Limb (tissue), 2 donors: ENCODE measurements around the gene ANKMY1.

ENCODE experiments used
- DNase-seq, 2 donors: peaks; one replicate each; pipeline ENCODE4 v3.0.0-alpha.2; 2016; ENCODE audit errors: extremely low spot score in 2 of 2

The ANKMY1 gene

DNA sequence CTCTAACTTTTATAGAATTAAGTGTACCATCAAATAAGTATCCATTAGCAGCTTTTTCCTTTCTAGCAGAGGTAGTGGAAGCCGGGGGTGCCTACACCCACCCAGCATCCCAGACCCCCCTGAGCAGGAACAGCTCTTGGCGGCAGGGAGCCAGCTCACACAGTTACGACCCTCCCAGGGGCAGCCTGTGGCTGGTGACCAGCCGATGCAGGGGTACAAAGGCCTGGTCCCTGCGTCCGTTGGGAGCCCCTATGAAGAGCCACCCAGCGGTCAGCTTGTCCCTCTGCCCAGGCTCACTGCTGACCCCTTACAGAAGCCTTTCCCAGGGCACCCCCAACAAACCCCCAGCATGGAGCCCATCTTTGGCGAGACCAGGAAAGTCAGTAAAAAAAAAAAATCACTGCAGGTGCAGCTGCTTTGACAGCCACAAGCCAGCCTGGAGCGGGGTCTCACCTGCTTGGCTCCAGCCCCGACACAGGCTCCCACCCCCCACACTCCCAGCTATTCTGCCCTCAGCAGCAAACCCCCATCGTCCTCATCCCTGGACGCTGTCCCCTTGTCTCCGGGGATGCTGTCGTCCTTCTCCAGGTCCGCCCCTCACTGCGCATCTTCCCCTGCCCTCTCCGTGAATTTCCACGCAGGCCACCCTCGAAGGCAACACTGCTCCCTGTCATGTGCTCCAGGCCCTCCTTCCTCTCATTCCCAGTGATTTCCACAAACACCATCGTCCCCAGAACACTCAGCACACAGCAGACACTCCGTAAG is 79.3 kb downstream of the ANKMY1 start:
- peak in 1 of 2 donors; percentile 14 for DNase-seq

DNA sequence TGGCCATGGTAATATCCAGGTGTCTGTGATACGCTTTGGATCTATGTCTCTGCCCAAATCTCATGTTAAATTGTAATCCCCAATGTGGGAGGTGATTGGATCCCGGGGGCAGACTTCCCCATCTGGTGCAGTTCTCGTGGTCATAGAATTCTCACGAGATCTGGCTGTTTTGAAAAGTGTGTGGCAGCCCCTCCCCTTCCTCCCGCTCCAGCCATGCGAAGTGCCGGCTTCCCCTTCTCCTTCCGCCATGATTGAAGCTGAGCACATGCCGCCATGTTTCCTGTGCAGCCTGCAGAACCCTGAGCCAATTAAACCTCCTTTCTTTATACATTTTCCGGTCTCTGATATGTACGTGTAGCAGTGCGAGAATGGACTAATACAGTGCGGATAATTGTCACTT is 79.9 kb downstream of the ANKMY1 start:
- DNase-seq = no peak

DNA sequence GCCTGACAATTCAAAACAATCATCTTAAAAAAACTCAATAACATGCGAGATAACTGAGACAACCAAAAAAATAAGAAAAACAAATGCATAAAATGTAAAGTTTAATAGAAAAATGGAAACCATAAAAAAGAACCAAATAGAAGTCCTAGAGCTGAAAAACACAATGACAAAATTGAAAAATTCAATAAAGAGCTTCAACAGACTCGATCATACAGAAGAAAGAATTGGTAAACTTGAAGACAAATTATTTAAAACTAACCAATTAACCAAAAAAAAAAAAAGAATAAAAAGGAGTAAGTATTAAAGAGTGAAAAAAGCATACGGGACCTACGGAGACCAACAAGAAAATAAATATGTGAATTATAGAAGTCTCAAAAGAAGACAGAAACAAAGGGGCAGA is 84.6 kb downstream of the ANKMY1 start:
- DNase-seq = no peak

DNA sequence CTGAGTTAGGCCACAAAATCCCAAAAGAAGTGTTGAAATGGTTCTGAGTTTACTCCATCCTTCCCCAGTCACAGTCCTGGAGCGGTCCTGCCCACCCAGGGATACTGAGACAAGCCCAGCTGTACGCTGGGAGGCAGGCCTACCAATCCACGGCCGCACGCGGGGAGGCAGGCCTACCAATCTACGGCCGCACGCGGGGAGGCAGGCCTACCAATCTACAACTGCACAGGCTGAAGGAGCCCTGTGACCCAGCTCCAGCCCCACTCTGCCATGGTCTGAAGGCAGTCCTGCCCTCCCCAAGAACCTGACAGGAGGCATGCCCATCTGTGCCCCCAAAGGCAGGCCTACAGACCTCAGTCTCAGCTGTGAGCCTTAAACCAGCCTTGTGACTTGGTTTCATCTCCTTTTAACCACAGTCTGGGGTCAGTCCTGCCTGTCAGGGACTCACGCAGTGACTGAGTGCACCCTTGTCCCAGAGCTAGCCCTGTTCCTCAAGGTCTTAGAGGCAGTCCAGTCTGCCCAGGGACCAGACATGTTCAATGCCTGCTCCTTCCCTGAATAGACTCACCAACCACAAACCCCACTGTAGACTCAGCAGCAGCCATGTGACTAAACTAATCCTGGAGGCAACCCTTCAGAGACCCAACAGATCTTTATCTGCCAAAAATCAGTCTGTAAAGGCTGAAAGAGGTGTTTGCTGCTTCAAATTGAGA is 85.6 kb downstream of the ANKMY1 start:
- DNase-seq = no peak

DNA sequence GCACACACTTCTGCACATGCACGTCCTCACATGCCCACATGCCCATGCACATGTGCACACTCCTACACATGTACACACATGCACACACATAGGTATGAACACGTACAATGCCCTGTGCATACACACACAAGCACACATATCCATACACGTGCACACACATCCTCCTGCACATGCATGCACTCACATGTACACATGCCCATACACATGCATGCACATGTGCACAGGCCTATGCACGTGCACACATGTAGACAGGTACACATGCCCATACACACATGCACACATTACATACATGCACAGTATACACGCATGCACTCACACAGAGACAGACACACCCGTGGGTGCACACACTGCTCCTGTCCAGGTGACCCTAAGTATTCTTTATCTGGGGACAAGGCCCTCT is 88.0 kb downstream of the ANKMY1 start:
- no peak for DNase-seq

DNA sequence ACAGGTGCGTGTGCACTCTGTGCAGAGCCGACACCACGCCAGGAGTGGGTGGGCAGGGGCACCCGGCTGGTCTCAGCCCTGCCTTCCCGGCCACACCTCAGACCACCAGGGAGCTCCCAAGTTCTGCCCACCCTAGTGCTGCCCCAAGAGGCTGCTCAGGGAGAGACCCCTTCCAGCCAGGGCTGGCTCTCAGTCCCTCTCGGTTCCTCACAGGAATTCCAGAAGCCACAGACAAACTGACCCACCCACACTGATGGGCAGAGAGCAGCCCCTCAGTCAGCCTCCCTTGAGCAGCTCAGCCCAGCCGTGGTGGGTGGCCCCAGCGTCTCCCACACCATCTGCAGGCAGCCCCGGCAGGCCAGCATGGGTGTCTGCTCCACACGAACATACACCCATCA is 88.5 kb downstream of the ANKMY1 start:
- peak in 1 of 2 donors; percentile 41 for DNase-seq

DNA sequence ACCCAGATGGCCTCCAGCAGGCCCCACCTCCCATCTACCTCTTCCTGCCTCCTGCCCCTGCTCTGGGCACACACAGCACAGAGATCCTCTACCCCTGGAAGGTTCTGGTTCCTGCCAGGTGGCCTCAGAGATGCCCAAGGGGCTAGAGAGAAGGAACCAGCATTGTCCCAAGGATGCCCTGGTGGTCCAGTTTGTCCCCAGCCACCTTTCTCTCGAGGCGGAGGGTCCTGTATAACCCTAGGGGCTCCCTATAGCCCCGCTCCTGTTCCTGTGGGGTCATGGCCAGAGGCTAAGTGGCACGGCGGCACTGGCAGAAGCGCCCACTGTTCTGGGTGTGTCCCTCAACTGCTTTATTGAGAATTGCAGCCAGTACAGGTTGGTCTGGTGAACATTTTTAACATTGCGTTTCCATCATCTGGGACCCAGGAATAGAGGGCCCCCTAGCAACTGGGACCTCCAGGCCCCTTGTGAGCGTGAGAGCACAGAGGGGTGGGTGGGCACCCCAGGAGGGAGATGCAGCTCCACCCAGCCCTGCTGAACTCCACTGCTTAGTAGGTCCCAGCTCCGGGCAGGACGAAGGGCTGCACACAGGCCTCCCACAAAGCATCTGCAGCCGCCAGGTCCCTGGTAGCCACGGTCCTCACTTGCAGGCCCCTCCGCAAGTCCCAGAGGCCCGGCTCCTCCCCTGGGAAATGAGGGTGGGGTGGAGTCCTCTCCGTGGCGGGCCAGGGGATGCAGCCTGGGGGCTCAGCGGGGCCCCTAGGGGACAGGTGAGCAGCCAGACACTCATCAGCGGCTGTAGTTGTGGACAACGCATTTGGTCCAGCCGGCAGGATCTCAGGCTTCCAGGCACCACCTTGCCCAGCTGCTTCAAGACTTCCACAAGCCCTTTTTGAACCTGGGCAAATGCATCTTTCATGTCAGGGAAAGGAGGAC is 89.2 kb downstream of the ANKMY1 start:
- peak in 1 of 2 donors; percentile 51 for DNase-seq

DNA sequence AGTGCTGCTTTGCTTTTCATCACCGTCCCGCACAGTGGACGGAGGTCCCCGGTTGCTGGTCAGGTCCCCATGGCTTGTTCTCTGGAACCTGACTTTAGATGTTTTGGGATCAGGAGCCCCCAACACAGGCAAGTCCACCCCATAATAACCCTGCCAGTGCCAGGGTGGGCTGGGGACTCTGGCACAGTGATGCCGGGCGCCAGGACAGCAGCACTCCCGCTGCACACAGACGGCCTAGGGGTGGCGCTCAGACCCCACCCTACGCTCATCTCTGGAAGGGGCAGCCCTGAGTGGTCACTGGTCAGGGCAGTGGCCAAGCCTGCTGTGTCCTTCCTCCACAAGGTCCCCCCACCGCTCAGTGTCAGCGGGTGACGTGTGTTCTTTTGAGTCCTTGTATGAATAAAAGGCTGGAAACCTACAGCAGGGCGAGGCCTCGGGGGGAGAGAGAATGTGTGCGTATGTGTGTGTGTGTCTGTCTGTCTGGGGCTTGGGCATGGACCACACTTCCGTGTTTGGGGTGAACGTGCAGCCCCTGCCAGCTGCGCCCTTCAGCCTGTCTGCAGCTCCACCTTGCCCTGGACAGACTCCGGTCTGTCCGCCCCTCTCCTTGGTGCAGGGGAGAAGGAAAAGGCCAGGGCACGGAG is 90.0 kb downstream of the ANKMY1 start:
- DNase-seq = peak in 1 of 2 donors; percentile 39

DNA sequence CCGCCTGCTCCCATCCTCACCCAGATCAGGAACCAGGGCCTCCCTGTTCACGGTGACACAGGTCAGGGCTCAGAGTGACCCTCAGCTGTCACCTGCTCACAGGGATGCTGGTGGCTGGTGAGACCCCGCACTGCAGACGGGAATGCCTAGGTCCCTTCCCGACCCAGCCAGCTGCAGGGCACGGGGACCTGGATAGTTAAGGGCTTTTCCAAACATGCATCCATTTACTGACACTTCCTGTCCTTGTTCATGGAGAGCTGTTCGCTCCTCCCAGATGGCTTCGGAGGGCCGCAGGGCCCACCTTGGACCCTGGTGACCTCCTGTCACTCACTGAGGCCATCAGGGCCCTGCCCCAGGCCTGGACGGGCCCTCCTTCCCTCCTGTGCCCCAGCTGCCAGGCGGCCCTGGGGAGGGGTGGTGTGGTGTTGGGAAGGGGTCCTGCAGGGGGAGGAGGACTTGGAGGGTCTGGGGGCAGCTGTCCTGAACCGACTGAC is 90.6 kb downstream of the ANKMY1 start:
- DNase-seq = peak in 1 of 2 donors; percentile 27

DNA sequence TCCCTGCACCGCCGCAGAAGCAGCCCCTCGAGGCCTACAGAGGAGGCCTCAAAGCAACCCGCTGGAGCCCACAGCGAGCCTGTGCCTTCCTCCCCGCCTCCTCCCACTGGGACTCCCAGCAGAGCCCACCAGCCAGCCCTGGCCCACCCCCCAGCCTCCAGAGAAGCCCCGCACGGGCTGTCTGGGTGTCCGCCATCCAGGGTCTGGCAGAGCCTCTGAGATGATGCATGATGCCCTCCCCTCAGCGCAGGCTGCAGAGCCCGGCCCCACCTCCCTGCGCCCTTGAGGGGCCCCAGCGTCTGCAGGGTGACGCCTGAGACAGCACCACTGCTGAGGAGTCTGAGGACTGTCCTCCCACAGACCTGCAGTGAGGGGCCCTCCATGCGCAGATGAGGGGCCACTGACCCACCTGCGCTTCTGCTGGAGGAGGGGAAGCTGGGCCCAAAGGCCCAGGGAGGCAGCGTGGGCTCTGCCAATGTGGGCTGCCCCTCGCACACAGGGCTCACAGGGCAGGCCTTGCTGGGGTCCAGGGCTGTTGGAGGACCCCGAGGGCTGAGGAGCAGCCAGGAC is 91.1 kb downstream of the ANKMY1 start:
- peak in 1 of 2 donors; percentile 38 for DNase-seq

DNA sequence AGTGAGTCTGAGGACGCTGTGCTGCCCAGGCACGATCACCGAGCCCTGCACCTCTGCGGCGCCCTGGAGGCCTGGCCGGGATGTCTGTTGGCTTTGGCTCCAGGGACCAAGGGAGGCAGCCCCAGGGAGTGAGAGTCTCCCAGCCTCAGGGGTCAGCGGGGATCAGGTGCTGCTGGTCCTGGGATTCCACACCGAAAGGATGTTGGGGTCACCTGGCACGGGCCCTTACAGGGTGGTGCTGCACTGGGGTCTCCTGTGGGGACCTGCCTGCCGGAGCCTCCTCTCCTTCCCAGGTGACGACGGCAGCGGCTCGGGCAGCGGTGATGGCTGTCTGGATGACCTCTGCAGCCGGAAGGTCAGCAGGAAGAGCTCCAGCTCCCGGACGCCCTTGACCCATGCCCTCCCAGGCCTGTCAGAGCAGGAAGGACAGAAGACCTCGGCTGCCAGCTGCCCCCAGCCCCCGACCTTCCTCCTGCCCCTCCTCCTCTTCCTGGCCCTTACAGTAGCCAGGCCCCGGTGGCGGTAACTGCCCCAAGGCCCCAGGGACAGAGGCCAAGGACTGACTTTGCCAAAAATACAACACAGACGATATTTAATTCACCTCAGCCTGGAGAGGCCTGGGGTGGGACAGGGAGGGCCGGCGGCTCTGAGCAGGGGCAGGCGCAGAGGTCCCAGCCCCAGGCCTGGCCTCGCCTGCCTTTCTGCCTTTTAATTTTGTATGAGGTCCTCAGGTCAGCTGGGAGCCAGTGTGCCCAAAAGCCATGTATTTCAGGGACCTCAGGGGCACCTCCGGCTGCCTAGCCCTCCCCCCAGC is 91.8 kb downstream of the ANKMY1 start:
- peak in 1 of 2 donors; percentile 32 for DNase-seq

DNA sequence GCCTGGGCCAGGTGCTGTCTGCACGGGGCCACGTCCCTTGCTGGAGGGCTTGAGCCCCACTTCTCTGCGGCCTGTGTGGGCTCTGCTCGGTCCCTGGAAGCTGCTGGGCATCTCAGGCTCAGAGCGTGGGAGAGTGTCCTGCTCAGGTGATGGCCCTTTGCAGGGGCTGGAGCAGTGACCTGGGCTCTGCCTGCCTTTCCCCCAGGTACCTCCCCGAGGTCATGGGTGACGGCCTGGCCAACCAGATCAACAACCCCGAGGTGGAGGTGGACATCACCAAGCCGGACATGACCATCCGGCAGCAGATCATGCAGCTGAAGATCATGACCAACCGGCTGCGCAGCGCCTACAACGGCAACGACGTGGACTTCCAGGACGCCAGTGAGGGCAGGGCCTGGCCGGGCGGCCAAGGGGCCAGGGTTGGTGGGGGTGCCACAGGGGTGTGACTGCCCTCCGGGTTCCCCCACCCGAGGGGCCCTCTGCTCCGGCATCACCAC is 92.5 kb downstream of the ANKMY1 start:
- peak in 1 of 2 donors; percentile 24 for DNase-seq

DNA sequence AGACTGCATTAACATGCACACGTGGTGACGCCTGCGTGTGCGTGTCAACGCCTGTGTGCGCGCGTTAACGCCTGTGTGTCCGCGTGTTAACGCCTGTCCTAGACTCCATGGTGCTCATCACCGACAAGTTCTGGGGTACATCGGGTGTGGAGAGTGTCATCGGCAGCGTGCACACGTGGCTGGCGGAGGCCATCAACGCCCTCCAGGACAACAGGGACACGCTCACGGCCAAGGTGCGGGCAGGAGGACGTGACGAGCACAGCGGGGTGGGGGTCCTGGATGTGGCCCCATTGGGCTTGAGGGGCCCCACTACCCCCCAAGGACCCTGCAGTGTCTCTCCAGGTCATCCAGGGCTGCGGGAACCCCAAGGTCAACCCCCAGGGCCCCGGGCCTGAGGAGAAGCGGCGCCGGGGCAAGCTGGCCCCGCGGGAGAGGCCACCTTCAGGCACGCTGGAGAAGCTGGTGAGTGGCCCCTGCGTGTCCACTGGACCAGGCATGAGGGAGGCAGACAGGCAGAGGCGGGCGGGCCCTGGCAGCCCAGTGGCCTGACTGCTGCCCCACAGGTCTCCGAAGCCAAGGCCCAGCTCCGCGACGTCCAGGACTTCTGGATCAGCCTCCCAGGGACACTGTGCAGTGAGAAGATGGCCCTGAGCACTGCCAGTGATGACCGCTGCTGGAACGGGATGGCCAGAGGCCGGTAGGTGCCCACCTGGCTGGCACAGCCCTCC is 93.1 kb downstream of the ANKMY1 start:
- DNase-seq = peak in 1 of 2 donors; percentile 33

DNA sequence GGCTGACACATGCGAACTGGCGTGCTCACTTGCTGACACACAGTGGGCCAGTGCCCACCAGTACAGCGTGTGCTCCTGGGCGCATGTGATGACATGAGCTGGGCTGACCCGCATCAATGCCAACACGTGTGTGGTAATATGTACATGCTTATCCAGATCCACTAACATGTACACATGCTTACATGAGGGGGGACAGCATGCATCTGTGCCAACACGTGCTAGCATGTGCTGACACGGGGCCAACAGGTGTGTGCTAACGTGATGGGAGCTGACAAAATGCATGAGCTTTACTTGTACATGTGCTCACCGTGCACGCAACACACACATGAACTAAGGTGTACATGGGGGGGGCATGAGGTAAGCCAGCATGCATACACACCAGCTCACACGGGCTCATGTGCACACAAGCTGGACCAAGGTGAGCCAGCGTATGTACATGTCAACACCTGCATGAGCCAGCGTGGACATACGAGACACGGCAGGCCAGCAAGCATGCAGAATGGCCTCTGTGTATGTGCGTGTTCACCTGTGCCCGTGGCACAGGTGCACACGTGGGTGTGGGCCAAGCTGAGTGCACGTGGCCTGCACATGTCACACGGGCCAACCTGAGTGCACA is 93.8 kb downstream of the ANKMY1 start:
- DNase-seq = peak in 1 of 2 donors; percentile 26

DNA sequence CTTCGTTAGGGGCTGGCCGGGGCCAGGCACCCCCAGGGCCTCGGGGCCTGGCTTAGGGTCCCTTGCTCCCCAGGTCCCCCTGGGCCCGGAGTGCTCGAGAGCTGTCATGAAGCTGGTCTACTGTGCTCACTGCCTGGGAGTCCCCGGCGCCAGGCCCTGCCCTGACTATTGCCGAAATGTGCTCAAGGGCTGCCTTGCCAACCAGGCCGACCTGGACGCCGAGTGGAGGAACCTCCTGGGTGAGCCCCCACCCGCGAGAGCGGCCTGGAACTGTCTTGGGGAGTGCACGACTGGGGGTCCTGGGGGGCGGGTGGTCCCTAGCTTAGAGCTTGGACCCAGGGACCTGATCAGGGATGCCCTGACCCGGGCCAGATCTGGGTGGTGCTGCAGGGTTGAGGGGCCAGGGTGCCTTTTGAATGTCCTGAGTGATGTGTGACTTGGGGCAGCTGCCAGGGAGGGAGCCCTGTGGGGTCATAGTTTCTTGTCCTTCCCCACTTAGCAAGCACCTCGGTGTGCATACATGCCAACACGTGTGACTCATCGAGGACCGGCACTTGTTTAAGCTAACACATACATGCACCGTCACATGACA is 94.4 kb downstream of the ANKMY1 start:
- DNase-seq = peak in 1 of 2 donors; percentile 35

DNA sequence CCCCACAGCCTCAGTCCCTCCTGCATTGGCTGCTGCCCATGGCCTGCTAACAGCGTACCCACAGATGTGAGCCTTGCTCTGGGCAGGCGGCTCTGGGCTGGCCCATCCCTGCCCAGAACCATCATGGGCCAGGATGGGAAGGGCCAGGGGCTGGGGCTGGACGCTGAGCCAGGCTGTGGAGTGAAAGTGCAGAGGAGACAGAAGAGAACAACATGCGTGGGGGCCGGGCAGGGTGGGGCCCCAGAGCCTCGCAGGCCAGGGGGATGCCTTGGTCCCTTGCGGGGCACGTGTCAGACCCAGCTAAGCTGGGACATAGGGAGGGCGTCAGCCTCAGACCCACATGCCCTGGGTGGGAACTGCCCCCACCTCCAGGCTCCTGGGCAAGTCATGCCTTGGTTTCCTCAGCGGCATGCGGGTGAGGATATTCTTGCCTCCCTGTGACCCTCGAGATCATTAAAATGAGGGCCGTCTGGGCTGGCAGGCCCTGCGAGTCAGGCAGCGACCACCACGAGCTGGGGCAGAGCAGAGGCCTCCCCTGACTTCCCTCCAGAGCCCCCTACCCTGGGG is 95.0 kb downstream of the ANKMY1 start:
- peak in 1 of 2 donors; percentile 26 for DNase-seq

DNA sequence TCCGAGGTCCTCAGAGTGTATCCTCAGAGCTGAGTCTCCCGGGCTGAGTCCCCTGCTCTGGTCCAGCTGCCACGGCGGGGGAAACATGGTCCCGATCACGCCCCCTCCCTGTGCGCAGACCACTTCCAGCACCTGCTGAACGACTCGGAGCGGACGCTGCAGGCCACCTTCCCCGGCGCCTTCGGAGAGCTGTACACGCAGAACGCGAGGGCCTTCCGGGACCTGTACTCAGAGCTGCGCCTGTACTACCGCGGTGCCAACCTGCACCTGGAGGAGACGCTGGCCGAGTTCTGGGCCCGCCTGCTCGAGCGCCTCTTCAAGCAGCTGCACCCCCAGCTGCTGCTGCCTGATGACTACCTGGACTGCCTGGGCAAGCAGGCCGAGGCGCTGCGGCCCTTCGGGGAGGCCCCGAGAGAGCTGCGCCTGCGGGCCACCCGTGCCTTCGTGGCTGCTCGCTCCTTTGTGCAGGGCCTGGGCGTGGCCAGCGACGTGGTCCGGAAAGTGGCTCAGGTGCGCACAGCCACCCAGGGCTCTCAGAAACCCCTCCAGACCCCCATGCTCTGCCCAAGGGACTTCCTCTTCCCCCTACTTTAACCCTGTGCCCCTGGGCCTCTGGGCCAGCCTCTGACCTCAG is 95.6 kb downstream of the ANKMY1 start:
- peak in 1 of 2 donors; percentile 29 for DNase-seq
